Anterior cingulate cortex (tissue), 58 donors: ENCODE results near the gene VNN1.
A peak's percentile ranks its signal among the peaks of the same experiment; 100 is the strongest.
"Not testable (repeated sequence)": the region's sequence is repeated elsewhere in the genome, so short reads cannot be mapped to it uniquely, and the experiment has no call there.

Experiments used
- DNase-seq, 58 donors: peaks; one replicate each; lab custom pipeline; 2025; lab: John Stamatoyannopoulos, UW

The VNN1 gene

DNA sequence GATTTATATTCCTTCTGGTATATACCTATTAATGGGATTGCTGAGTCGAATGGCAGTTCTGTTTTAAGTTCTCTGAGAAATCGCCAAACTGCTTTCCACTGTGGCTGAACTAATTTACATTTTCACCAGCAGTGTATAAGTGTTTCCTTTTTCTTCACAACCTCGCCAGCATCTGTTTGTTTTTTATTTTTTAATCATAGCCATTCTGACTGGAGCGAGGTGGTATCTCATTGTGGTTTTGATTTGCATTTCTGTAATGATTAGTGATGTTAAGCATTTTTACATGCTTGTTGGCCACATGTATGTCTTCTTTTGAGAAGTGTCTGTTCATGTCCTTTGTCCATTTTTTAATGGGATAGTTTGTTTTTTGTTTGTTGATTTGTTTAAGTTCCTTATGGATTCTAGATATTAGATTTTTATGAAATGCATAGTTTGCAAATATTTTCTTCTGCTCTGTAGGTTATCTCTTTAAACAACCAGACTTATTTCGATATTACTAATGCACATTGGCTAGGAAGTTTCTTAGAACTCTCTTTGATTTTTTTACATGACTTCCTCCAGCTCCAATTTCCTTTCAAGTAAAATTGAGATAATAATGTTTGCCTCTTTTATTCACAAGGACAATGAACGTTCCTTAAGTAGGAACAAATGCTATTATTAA lies 12.2 kb upstream of the VNN1 start:
- no peak for DNase-seq

DNA sequence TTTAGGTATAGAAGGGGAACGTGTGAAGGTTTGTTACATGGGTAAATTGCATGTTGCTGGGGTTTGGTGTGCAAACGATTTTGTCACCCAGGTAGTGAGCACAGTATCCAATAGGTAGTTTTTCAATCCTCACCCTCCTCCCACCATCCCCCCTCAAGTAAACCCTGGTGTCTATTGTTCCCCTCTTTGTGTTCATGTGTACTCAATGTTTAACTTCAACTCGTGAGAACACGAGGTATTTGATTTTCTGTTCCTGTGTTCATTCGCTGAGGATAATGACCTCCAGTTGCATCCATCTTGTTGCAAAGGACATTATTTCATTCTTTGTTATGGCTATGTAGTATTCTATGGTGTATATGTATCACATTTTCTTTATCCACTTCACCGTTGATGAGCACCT lies 11.6 kb upstream of the VNN1 start:
- no peak for DNase-seq

DNA sequence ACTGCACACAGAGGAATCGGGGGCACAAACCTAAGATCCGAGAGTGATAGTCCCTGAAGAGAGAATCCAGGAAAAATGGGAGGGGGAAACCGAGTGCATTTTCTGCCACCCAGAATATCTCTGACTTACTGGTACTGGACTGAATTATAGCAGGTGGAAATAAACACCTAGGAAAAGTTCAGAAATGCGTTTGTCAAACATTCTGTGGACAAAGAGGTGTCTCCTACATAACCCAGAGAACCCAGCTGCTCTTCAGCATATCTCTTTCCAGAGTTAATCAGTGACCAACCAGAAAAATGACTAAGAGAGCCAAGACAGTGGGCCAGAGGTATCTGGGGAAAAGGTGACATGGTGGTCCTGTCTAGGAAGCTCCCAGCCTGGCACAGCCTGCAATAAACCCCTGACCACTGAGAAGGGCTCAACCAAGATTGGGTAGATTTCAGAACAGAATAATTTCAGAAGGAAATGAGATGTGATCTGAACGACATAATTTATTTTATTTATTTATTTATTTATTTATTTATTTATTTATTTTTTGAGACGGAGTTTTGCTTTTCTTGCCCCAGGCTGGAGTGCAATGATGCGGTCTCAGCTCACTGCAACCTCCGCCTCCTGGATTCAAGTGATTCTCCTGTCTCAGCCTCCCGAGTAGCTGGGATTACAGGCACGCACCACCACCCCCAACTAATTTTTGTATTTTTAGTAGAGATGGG lies 6.0 kb upstream of the VNN1 start:
- DNase-seq: no peak

DNA sequence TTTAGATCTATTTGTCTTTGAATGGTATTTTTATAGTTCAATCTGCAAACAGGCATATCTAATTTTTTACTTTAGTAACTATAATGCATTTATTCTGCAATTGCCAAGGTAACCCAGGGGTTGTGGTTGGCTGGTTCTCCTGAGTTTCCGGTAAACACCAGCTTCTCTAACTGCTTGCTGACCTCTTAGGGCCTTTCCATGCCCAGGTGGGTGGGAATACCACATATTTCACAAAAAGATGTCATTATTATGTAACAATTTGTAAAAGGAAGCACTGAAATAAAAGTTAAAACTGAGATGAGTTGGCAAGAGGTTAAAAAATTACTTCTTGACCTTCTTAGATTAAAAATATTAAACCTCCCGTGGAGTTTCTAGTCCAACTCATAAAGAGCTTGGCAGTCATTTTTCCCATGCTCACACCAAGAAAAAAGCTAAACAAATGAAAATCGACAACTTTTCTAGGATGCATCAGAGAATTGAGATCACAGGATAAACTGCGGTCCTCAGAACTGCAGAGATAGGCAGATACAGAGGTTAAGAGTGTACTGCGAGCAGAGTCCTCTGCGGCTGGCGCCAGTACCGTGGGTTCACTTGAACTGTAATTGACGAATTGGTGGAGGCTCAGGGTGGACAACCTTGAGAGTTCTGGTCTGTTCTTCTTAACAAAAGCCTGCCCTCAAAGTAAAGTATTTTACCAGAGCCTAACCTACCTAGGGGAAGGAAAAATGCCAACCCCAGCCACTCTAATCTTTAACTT lies 2.2 kb upstream of the VNN1 start:
- no peak for DNase-seq

DNA sequence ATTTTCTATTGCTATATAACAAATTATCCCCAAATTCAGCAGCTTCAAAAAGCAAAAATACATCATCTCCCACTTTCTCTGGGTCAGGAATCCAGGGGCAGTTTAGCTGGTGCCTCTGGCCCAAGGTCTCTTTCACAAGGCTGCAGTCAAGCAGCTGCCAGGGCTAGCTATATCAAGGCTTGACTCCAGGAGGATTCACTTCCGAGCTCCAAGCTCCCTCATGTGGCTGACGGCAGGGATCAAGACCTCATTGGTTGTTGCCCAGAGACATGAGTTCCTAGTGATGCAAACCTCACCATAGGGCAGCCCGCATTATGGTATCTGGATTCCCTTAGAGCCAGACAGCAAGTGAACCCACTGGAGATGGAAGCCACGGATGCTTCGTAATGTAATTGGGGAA lies 1.3 kb upstream of the VNN1 start:
- DNase-seq: peak in 41 of 58 donors; percentile 0 to 71 (median 31)

DNA sequence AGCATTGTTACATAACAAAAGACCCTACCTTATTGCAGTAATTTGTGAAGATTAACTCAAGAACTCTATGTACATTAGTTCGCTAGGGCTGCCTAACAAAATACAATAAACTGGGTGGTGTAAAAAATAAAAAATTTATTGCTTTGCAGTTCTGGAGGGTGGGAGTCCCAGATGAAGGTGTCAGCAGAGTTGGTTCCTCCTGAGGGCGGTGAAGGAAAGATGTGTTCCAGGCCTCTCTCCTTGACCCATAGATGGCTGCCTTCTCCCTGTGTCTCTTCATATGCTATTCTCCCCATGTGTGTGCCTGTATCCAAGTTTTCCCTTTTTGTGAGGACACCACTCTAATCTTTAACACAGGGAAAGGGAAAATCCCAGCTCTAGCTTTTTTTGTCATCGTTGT lies 305 bp upstream of the VNN1 start:
- no peak for DNase-seq

DNA sequence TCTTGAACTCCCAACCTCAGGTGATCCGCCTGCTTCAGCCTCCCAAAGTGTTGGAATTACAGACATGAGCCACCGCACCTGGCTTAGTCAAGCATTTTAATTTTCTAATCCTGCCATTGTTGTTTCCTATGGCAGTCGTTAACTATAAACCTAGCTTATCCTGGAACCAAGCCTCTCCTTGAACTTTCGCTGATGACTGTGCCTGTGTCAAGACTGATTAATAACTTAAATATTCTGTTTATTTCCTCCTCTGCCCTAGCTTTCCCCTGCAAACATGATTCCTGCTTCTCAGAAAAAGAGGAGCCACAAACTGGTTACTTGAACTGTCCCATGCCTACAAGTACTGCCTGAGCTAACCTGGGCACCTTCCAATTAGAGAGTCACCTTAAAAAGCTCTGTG lies 1.5 kb downstream of the VNN1 start:
- no peak for DNase-seq

DNA sequence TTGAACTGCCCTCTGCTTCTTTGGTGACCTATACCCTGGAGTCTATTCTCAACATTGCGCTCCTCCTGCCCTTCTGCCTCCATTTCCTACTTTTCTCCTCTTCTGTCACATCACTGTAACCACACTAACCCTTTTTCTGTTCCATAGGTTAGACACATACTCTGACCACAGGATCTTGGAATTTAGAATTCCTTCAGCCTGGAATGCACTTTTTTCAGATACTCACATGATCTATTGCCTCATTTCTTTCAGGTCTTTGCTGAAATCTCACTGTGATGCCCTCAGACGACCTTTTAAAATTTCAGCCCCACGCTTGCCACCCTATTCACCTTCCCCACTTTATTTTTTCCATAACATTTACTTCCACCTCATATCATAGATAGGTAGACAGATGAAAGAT lies 5.1 kb downstream of the VNN1 start:
- DNase-seq: no peak

DNA sequence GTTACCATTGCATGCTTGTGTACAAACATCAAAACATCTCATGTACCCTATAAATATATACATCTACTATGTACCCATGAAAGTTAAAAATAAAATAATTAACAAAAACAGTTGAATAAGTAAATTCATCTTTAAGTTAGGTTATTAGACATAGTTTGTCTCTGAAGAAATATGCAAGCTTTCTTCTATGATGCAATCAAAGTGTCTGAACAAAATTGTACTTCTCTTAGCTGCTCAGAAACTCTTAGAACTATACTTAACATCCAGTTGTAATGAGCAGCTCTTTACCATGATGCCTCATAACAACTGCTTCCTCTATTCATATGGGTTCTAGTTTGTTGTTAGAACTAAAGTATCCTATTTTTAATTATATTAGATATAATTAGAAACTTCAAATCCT lies 5.9 kb downstream of the VNN1 start:
- no peak for DNase-seq

DNA sequence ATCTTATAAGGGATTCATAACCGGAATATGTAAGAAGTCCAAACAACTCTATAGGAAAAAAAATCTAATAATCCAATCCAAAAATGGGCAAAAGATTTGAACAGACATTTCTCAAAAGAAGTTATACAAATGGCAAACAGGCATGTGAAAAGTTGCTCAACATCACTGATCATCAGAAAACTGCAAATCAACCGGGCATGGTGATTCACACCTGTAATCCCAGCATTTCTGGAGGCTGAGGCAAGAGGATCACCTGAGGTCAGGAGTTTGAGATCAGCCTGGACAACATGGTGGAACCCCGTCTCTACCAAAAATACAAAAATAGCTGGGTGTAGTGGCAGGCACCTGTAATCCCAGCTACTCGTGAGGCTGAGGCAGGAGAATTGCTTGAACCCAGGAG lies 7.1 kb downstream of the VNN1 start:
- DNase-seq: not testable (repeated sequence)

DNA sequence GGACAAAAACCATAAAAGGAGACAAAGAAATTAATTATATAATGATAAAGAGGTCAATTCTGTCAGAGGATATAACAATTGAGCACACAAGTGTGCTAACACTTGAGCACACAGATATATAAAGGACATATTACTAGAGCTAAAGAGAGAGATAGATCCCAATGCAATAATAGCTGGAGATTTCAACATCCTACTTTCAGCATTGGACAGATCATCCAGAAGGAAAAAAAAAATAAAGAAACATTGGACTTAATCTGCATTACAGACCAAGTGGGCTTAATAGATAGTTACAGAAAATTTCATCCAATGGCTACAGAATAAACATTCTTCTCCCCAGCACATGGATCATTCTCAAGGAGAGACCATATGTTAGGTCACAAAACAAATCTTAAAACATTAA lies 9.9 kb downstream of the VNN1 start:
- DNase-seq: no peak

DNA sequence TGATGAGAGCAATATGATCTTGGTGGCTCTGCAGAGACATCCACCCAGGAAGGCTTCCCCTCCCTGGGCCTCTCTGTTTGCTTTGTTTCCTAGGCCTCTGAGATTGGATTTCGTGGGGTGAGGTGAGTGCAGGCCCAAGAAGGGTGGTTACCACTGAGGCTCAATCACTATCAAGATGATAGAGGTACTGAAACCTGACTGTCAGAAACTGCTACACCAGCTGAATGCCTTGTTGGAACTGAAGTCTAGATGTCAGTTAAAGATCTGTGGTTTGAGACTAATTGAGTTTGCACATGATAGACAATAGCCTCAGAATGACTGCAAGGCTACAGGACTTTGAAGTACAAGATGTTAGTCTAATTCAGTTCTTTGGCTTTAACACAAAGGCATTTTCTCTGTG lies 15.2 kb downstream of the VNN1 start:
- no peak for DNase-seq

DNA sequence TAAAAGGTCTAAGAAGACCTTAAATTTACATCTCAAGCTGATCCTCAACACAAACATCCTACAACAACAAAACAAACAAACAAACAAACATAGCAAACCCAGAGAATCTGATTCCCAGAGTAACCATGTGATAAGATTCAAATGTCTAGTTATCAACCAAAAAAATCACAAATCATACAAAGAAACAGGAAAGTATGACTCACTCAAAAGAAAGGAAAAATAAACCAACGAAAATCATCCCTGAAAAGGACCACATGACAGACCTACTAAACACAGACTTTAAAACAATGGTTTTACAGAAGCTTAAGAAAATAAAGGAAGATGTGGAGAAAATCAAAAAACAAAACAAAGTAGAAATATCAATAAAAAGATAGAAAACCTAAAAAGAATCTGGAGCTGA lies 18.1 kb downstream of the VNN1 start:
- DNase-seq: no peak

DNA sequence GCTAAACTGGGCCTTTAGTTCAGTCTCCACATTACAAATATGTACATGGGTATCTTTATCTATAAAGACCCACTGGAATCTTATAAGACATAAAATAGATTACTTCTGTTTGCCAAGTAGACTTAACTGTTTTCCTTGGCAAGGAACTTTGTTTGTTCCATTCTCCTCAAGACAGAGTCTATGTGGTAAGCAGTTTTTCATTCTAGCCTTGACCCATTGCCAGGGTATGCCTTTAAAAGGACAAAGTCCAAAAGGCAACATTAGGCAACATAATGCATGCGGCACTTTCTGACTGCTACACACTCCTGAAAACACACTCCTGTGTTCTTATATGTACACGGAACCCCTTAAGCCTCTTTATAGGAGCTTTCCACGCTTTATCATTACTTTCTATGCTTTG lies 20.4 kb downstream of the VNN1 start:
- DNase-seq: no peak

DNA sequence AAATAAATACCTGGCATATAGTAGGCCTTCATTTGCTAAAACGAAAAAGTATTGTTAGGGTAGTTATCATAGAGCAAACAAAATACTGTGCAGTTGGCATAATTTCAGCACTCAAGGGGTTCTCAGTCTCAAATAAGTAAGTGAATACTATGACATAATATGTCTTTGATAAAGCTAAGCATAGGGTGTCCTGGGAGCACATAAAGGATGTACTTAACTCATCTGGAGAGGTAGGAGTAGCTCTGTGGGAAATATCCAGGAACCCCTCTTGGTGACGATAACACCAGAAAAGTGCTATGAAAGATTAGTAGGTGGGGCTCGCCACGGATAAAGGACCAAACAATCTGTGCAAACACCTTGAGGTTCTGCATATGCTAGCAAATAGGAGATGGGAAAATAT lies 23.2 kb downstream of the VNN1 start:
- DNase-seq: no peak

DNA sequence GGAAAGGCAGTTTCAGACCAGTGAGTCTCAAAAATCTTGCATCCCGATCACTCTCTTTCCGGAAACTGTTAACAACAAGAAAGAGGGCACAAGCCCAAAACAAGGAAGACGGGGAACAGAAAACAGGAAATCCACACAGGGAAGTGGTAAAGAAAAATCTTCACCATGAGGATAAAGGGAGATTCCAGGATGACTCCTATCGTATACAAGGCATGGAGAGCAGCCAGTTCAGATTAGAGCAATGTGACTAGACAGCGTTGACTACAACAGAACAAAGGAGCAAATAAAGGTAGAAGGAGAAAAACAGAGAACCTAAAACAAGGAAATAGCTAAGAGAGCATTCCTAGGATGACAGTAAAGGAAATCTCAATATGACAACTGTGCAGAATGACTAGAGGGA lies 26.5 kb downstream of the VNN1 start:
- no peak for DNase-seq

DNA sequence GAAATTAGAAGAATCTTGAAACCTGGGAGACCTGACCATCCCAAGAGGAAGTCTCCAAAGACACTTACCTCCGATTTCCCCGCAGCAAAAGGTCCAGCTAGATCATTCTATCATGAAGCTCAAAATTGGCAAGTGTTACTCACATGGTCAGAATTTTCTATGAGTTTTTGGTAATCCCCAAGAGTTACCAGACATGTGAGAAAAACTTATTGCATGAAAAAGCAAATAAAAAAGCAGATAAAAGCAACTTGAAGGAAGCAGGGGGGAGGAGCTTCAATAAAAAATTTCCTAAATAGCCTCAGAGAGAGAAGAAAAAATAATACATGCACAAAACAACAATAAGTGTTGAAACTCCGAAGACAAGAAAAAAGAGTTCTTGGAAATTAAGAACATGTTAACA lies 27.3 kb downstream of the VNN1 start:
- no peak for DNase-seq

DNA sequence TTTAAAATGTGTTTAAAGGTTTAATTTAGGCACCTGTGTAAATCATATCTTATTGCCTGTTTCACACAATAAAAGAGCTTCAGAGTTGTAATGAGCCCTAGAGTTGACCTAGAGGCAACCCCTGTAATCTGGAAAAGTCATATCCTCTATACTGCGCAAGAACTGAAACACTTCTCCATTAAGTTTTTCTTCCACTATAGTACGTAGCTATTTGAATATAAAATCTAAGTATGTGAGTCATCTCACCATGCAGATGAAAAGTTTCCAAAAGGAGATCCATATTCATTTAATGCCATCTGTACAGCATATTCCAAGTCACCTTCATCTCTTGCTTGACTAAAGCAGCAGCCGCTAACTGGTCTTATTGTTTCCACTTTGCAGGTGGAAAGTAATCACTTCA lies 28.8 kb downstream of the VNN1 start:
- DNase-seq: no peak

DNA sequence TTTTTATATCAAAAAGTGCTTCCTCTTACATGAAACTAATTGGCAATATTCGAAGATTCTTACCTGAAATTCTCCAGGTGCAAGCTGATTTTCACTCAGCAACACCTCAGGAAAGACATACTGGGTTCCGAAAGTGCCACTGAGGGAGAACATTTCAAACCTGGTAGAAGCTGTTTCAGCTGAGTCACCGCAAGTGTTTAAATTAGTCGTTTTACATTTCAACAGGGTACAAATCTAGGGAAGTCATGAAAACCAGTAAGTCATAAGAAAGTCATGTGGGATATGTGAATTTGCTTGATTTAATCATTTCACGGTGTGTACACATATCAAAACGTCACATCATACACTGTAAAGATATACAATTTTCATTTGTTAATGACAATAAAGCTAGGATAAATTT lies 29.6 kb downstream of the VNN1 start:
- DNase-seq: no peak

DNA sequence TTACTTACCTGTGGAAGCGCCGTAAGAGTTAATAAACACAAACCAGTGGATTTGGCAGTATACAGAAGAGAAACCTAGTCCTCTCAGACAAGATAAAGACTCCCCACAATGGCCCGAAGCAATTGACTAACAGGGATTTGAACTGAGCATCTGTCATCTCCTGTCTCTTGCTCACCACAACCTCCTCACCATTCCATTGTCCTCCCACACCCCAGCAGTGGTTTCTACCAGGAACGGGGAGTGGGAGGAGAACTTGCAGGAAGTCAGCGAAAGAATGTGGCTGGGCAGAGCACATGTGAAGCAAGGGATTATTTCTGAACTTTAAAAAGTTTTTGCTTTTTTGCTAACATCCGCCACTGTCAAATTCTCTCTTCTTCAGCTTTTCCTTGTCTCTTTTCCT lies 30.3 kb downstream of the VNN1 start:
- peak in 1 of 58 donors; percentile 0 for DNase-seq

DNA sequence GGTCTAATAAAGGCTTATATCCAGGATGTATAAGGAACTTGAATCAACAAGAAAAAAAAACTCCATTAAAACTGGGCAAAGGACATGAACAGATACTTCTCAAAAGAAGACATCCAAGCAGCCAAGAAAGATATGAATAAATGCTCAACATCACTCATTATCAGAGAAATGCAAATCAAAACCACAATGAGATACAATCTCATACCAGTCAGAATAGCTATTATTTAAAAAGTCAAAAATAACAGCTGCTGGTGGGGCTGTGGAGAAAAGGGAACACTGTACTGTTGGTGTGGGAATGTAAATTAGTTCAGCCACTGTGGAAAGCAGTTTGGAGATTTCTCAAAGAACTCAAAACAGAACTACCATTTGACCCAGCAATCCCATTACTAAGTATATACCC lies 34.8 kb downstream of the VNN1 start:
- not testable (repeated sequence) for DNase-seq

DNA sequence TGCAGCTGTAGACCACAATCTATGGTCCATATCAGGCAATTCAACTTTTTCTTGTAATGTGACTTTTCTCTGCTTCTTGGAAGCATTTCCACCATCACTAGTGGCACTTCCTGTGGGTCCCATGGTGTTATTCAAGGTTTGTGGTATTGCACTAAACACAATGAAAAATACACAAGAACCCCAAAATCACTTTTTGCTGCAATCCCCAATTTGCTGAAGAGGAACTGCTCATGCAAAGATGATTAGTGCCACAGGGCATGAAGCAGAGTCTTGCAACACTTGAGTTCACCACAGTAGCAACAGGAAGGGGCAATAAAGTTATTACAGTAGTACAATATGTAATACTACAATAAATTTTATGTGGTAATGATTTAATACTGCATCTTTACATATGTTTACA lies 38.1 kb downstream of the VNN1 start:
- no peak for DNase-seq
